Neural crest cell (in vitro differentiated cells): ENCODE measurements around the gene IER3IP1. TPM values are rescaled to one million over a fixed set of nuclear protein-coding genes. Genes with fewer than 3 reads are reported as not detected.

Experiments
- DNase-seq: peaks from one replicate; pipeline ENCODE4 v3.0.0; 2021; ENCODE audit warnings: low read depth, mixed read lengths, low spot score
- H3K27ac Mint-ChIP-seq: one replicate; pipeline ENCODE4 v1.8.0; 2021; ENCODE audit warnings: mild to moderate bottlenecking, mixed read lengths; ENCODE audit not compliant: unreplicated experiment
- H3K27me3 Mint-ChIP-seq: 2 replicates; pipeline ENCODE4 v1.8.0; 2021; ENCODE audit warnings: low read depth, mild to moderate bottlenecking, mixed read lengths
- H3K36me3 Mint-ChIP-seq: 2 replicates; pipeline ENCODE4 v1.8.0; 2021; ENCODE audit warnings: low read depth, mild to moderate bottlenecking, mixed read lengths
- H3K4me1 Mint-ChIP-seq: 2 replicates; pipeline ENCODE4 v1.8.0; 2021; ENCODE audit warnings: mixed read lengths
- H3K4me3 Mint-ChIP-seq: one replicate; pipeline ENCODE4 v1.8.0; 2021; ENCODE audit warnings: mild to moderate bottlenecking, mixed read lengths
- H3K9me3 Mint-ChIP-seq: 2 replicates; pipeline ENCODE4 v1.8.0; 2021; ENCODE audit warnings: mixed read lengths
- CTCF ChIP-seq: fragments of 200-600 bp; sonication (generic); conservative IDR thresholded peaks from 2 replicates; pipeline ENCODE4 v1.5.0; 2021; ENCODE audit warnings: antibody characterized with exemption, mild to moderate bottlenecking
- total RNA-seq: library from RNA; stranded (reverse); gene quantifications from 2 replicates; pipeline ENCODE4 v1.2.1, GENCODE V29; 2021

IER3IP1 gene
- total RNA-seq, 1 donor from 2014 or later = 14.2 TPM

- no peak for TF ChIP-seq CTCF
- Mint-ChIP-seq H3K9me3 (no peaks in the 10 kb centered on the region), H3K27me3 (no peaks in the 10 kb centered on the region), H3K4me1 (peaks cover 16% of the 10 kb centered on the region), H3K27ac (no peak overlapping the region), H3K4me3 (no peak overlapping the region), H3K36me3 (peaks cover 2% of the 10 kb centered on the region)
- DNase-seq = no peak
These were observed 67.2 kb downstream of the IER3IP1 start for GRCh38 chr18:47108998-47109405.

GRCh38 chr18:47108373-47108772 is 67.8 kb downstream of the IER3IP1 start:
- no peak overlapping the region for H3K4me3 Mint-ChIP-seq
- H3K4me1 Mint-ChIP-seq = peaks cover 16% of the 10 kb centered on the region
- no peak for DNase-seq
- no peak for TF ChIP-seq CTCF
- no peaks in the 10 kb centered on the region for H3K9me3 Mint-ChIP-seq
- H3K27ac Mint-ChIP-seq = no peak overlapping the region
- H3K36me3 Mint-ChIP-seq = peaks cover 4% of the 10 kb centered on the region
- no peaks in the 10 kb centered on the region for H3K27me3 Mint-ChIP-seq

Other genes starting within 250 kb of the IER3IP1 start
- gene ELOA2, start 140.7 kb downstream of the IER3IP1 start, total RNA-seq = not detected in 2 replicates
- gene HDHD2, start 25.9 kb downstream of the IER3IP1 start, total RNA-seq = 58.1 and 59.8 TPM in 2 replicates
- gene SKOR2, start 75.3 kb upstream of the IER3IP1 start, total RNA-seq = 0.96 and 1.4 TPM in 2 replicates